ENCODE data around the gene PEX19. TPM values are rescaled to one million over a fixed set of nuclear protein-coding genes. Genes with fewer than 3 reads are reported as not detected.

Gene PEX19
- polyA plus RNA-seq, 2 of the 4 experiments (the other 2 are of a cell fraction), result 25.1 to 56.7 TPM

DNA sequence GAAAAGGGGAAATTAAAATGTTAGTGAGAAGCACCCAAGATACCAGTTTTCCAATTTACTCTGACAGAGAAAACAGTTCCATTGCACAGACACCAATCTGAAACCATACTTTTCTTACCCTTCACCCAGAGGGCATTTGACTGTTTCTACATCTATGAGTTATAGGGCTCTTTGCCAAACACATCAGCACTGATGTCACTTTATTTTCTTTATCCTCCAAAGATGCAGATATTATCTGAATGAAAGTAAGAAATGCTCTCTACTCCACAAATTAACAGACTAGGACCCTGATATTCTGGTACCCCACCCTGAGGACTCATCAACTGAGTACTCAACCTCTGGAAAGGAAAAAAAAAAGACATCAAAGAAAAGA lies 24.2 kb upstream of the PEX19 start:
- no peak for TF ChIP-seq HOXB5 (CRISPR knock-in tag; IDR thresholded peaks at IDR 0.05)
- no peak for TF ChIP-seq EP300 (IDR thresholded peaks at IDR 0.05)
- no peak for TF ChIP-seq CHD4 (IDR thresholded peaks at IDR 0.05; ENCODE audit: borderline replicate concordance)
- TF ChIP-seq, protein P1, sequence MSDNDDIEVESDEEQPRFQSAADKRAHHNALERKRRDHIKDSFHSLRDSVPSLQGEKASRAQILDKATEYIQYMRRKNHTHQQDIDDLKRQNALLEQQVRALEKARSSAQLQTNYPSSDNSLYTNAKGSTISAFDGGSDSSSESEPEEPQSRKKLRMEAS (IDR thresholded peaks at IDR 0.05), result no peak
- TF ChIP-seq ZFP36 (IDR thresholded peaks at IDR 0.05; ENCODE audit: borderline replicate concordance, partially characterized antibody), result no peak
- TF ChIP-seq POLR2AphosphoS2 (conservative IDR thresholded peaks at IDR 0.05; ENCODE audit: low read length), result no peak
- TF ChIP-seq MYC (IDR thresholded peaks at IDR 0.05; ENCODE audit: borderline replicate concordance, low read length), result no peak
- no peak for TF ChIP-seq MAZ (IDR thresholded peaks at IDR 0.05; ENCODE audit: borderline replicate concordance, low read depth, low read length)
- ChIA-PET POLR2A (no interaction called here), CTCF (interaction anchor here (1.4 to 9.4 kb wide), 2 partner anchors 15 to 18 kb away, joined by 4 to 83 read pairs; no protein-coding TSS in a partner anchor)
- ATAC-seq (no peak), DNase-seq (ENCODE audit: low read depth in 1 of 2, low spot score in 1 of 2) (no peak), FAIRE-seq (no peak)
- Histone ChIP-seq H3K9me3 (no peaks in the 10 kb centered on the region), H3K4me3 (no peak overlapping the region), H3K4me2 (no peak overlapping the region), H3K4me1 (no peaks in the 10 kb centered on the region), H3K27ac (no peak overlapping the region)

- no peaks in the 10 kb centered on the region for H3K9me3 ChIP-seq
- CTCF ChIA-PET, result interaction anchor here (1.3 to 9.4 kb wide), 3 partner anchors 15 to 47 kb away, joined by 3 to 83 read pairs (median 4); no protein-coding TSS in a partner anchor
- TF ChIP-seq EP300 (IDR thresholded peaks at IDR 0.05), result no peak
- TF ChIP-seq, protein P2, sequence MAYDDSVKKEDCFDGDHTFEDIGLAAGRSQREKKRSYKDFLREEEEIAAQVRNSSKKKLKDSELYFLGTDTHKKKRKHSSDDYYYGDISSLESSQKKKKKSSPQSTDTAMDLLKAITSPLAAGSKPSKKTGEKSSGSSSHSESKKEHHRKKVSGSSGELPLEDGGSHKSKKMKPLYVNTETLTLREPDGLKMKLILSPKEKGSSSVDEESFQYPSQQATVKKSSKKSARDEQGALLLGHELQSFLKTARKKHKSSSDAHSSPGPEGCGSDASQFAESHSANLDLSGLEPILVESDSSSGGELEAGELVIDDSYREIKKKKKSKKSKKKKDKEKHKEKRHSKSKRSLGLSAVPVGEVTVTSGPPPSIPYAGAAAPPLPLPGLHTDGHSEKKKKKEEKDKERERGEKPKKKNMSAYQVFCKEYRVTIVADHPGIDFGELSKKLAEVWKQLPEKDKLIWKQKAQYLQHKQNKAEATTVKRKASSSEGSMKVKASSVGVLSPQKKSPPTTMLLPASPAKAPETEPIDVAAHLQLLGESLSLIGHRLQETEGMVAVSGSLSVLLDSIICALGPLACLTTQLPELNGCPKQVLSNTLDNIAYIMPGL (CRISPR knock-in tag; IDR thresholded peaks at IDR 0.05; ENCODE audit: borderline replicate concordance), result no peak
- TF ChIP-seq POLR2A (IDR thresholded peaks at IDR 0.05; ENCODE audit: low read length), result no peak
- no peak for TF ChIP-seq ZC3H11A (IDR thresholded peaks at IDR 0.05)
- TF ChIP-seq, protein P3, sequence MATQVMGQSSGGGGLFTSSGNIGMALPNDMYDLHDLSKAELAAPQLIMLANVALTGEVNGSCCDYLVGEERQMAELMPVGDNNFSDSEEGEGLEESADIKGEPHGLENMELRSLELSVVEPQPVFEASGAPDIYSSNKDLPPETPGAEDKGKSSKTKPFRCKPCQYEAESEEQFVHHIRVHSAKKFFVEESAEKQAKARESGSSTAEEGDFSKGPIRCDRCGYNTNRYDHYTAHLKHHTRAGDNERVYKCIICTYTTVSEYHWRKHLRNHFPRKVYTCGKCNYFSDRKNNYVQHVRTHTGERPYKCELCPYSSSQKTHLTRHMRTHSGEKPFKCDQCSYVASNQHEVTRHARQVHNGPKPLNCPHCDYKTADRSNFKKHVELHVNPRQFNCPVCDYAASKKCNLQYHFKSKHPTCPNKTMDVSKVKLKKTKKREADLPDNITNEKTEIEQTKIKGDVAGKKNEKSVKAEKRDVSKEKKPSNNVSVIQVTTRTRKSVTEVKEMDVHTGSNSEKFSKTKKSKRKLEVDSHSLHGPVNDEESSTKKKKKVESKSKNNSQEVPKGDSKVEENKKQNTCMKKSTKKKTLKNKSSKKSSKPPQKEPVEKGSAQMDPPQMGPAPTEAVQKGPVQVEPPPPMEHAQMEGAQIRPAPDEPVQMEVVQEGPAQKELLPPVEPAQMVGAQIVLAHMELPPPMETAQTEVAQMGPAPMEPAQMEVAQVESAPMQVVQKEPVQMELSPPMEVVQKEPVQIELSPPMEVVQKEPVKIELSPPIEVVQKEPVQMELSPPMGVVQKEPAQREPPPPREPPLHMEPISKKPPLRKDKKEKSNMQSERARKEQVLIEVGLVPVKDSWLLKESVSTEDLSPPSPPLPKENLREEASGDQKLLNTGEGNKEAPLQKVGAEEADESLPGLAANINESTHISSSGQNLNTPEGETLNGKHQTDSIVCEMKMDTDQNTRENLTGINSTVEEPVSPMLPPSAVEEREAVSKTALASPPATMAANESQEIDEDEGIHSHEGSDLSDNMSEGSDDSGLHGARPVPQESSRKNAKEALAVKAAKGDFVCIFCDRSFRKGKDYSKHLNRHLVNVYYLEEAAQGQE (IDR thresholded peaks at IDR 0.05), result no peak
- TF ChIP-seq, protein P4, sequence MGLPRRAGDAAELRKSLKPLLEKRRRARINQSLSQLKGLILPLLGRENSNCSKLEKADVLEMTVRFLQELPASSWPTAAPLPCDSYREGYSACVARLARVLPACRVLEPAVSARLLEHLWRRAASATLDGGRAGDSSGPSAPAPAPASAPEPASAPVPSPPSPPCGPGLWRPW (IDR thresholded peaks at IDR 0.05), result no peak
- TF ChIP-seq CHD4 (IDR thresholded peaks at IDR 0.05; ENCODE audit: borderline replicate concordance), result no peak
- TF ChIP-seq GATA3 (IDR thresholded peaks at IDR 0.05; ENCODE audit: borderline replicate concordance), result no peak
- no peak for TF ChIP-seq ZFP36 (IDR thresholded peaks at IDR 0.05; ENCODE audit: borderline replicate concordance, partially characterized antibody)
- TF ChIP-seq KDM5A (IDR thresholded peaks at IDR 0.05), result no peak
- no peak for TF ChIP-seq HEYL (CRISPR knock-in tag; IDR thresholded peaks at IDR 0.05)
- TF ChIP-seq KDM1A (IDR thresholded peaks at IDR 0.05; ENCODE audit: low read depth), result no peak
- TF ChIP-seq HOXB5 (CRISPR knock-in tag; IDR thresholded peaks at IDR 0.05), result no peak
- TF ChIP-seq PHF8 (IDR thresholded peaks at IDR 0.05; ENCODE audit: borderline replicate concordance, low read depth), result no peak
- no peak for TF ChIP-seq BHLHE40 (IDR thresholded peaks at IDR 0.05; ENCODE audit: low read depth, low read length)
- no peak for TF ChIP-seq HOXA7 (CRISPR knock-in tag; IDR thresholded peaks at IDR 0.05)
- no peak for TF ChIP-seq ZSCAN20 (CRISPR knock-in tag; IDR thresholded peaks at IDR 0.05)
- no peak for TF ChIP-seq E2F6 (IDR thresholded peaks at IDR 0.05; ENCODE audit: borderline replicate concordance, low read depth)
- ATAC-seq, result no peak
- no peak for FAIRE-seq
- WGBS (ENCODE audit: missing lambda C conversion rate), result 94% methylated on average over 4 of the region's 4 CpGs
- H3K4me1 ChIP-seq, result no peaks in the 10 kb centered on the region
- no peak overlapping the region for H3K4me3 ChIP-seq
- H3K4me2 ChIP-seq, result no peak overlapping the region
- POLR2A ChIA-PET, result no interaction called here
- H3K27ac ChIP-seq, result no peak overlapping the region
- no peak for DNase-seq (ENCODE audit: low read depth in 1 of 2, low spot score in 1 of 2)
These were observed 23.7 kb upstream of the PEX19 start for GRCh38 chr1:160308451-160309184.
